HG03139 (cell line): ENCODE results near the gene HOXA10.

Experiments
- ATAC-seq: cut with Tn5 transposase; IDR thresholded peaks from one replicate; pipeline ENCODE4 v1.9.1; 2021; ENCODE audit not compliant: unreplicated experiment

The HOXA10 gene

GRCh38 chr7:27132978-27133377 lies 41.1 kb downstream of the HOXA10 start:
- no peak for ATAC-seq

GRCh38 chr7:27132214-27132613 lies 41.9 kb downstream of the HOXA10 start:
- ATAC-seq: no peak

GRCh38 chr7:27131390-27131819 lies 42.7 kb downstream of the HOXA10 start:
- no peak for ATAC-seq

GRCh38 chr7:27130540-27131389 lies 43.4 kb downstream of the HOXA10 start, which contains the start of gene HOXA4:
TSS of gene HOXA4 (minus strand) at chr7:27130757. CDS start at chr7:27130733, 24 bp downstream.
- no peak for ATAC-seq

- ATAC-seq: no peak
Observed at GRCh38 chr7:27129729-27130539, 44.2 kb downstream of the HOXA10 start.

GRCh38 chr7:27128776-27129728 lies 45.1 kb downstream of the HOXA10 start:
- ATAC-seq: no peak

- ATAC-seq: no peak
Observed at GRCh38 chr7:27128034-27128433, 46.1 kb downstream of the HOXA10 start.

- ATAC-seq: no peak
Observed at GRCh38 chr7:27126596-27127327, 47.4 kb downstream of the HOXA10 start.

- ATAC-seq: no peak
Observed at GRCh38 chr7:27125986-27126394, 48.1 kb downstream of the HOXA10 start.

GRCh38 chr7:27124902-27125689 lies 49.0 kb downstream of the HOXA10 start:
- ATAC-seq: no peak

- no peak for ATAC-seq
Observed at GRCh38 chr7:27124096-27124901, 49.8 kb downstream of the HOXA10 start.

GRCh38 chr7:27123477-27124053 lies 50.6 kb downstream of the HOXA10 start:
- ATAC-seq: no peak

GRCh38 chr7:27123007-27123476 lies 51.1 kb downstream of the HOXA10 start:
- ATAC-seq: no peak

GRCh38 chr7:27122077-27122910 lies 51.8 kb downstream of the HOXA10 start:
- ATAC-seq: no peak

- no peak for ATAC-seq
Observed at GRCh38 chr7:27121684-27122076, 52.4 kb downstream of the HOXA10 start.
